Esophagus (tissue), 2 donors: Measurements from ENCODE around the gene P3H3. TPM values are rescaled to one million over a fixed set of nuclear protein-coding genes. Genes with fewer than 3 reads are reported as not detected.
A peak's percentile ranks its signal among the peaks of the same experiment; 100 is the strongest.

Experiments used
- H3K27ac ChIP-seq, 2 donors: one replicate each; pipeline ENCODE4 v1.5.1; 2013; ENCODE audit warnings: low read depth in 2 of 2, mild to moderate bottlenecking in 2 of 2, inconsistent platforms in 1 of 2, low read length in 1 of 2, moderate library complexity in 1 of 2
- H3K27me3 ChIP-seq, 2 donors: one replicate each; pipeline ENCODE4 v1.6.1; 2013; ENCODE audit warnings: low read length in 2 of 2, control low read depth in 1 of 2, mild to moderate bottlenecking in 1 of 2; ENCODE audit not compliant: insufficient read depth in 2 of 2, control insufficient read depth in 1 of 2
- H3K36me3 ChIP-seq, 2 donors: one replicate each; pipeline ENCODE4 v1.6.1; 2013; ENCODE audit warnings: low read length in 1 of 2; ENCODE audit not compliant: control insufficient read depth in 2 of 2, insufficient read depth in 2 of 2
- H3K4me1 ChIP-seq, 2 donors: one replicate each; pipeline ENCODE4 v1.6.1; 2013; ENCODE audit warnings: low read length in 1 of 2; ENCODE audit not compliant: control insufficient read depth in 2 of 2, insufficient read depth in 2 of 2
- H3K4me3 ChIP-seq, 2 donors: one replicate each; pipeline ENCODE4 v1.5.1; 2013; ENCODE audit warnings: low read length in 2 of 2, mild to moderate bottlenecking in 2 of 2, low read depth in 1 of 2, moderate library complexity in 1 of 2
- H3K9me3 ChIP-seq, 2 donors: one replicate each; pipeline ENCODE4 v1.6.1; 2013; ENCODE audit warnings: mild to moderate bottlenecking in 2 of 2, low read depth in 1 of 2, low read length in 1 of 2, moderate library complexity in 1 of 2; ENCODE audit not compliant: control insufficient read depth in 2 of 2, insufficient read depth in 1 of 2
- WGBS, 2 donors: extraction: QIAGEN DNeasy Blood & Tissue Kit; methylation state at CpG; one replicate each; pipeline ENCODE4 v1.1.7; 2013; 5-methylcytosine and 5-hydroxymethylcytosine counted together
- polyA plus RNA-seq, 2 donors: library from polyadenylated mRNA; stranded (reverse); fragments of 200-250 nt; gene quantifications; one replicate each; pipeline ENCODE4 v1.2.3, GENCODE V29; 2013
- donor health status: healthy with polysubstance abuse.
- donor health status: Bipolar disorder and iron deficiency.

Gene P3H3
- polyA plus RNA-seq, 2 donors: 3.4 to 3.9 TPM

DNA sequence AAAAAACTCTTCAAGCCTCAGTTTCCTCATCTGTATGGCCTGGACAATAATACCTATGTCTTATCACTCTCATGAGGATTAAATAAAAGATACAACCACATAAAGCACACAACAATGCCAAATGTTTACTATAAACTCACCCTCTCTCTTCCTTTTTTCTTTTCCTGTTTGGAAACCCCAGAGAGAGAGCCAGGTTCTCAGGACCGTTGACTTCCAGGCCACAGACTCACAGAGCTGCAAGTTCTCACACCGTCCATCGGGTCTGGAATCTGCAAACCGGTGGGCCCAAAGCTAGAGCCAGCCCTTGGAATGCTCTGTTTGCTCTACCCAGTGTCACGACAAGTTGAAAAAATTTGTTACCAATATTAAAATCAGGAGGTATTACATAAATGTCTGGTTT is 43.4 kb upstream of the P3H3 start:
- no peaks in the 10 kb centered on the region for H3K9me3 ChIP-seq
- H3K4me1 ChIP-seq: no peaks in the 10 kb centered on the region
- no peaks in the 10 kb centered on the region for H3K27me3 ChIP-seq
- H3K36me3 ChIP-seq: no peaks in the 10 kb centered on the region
- no peak overlapping the region for H3K27ac ChIP-seq
- WGBS, 2 donors: 67 to 76% methylated on average over 5 of the region's 5 CpGs
- H3K4me3 ChIP-seq: no peak overlapping the region

GRCh38 chr12:6786416-6787094 is 41.7 kb upstream of the P3H3 start:
- Histone ChIP-seq H3K27ac (no peak overlapping the region), H3K4me3 (no peak overlapping the region), H3K4me1 (no peaks in the 10 kb centered on the region), H3K36me3 (no peaks in the 10 kb centered on the region), H3K27me3 (no peaks in the 10 kb centered on the region), H3K9me3 (no peaks in the 10 kb centered on the region)
- 65 to 73% methylated on average over 9 of the region's 9 CpGs for WGBS, 2 donors

- H3K4me3 ChIP-seq: no peak overlapping the region
- H3K9me3 ChIP-seq: no peaks in the 10 kb centered on the region
- no peaks in the 10 kb centered on the region for H3K27me3 ChIP-seq
- WGBS, 2 donors: 93 to 94% methylated on average over 5 of the region's 5 CpGs
- H3K36me3 ChIP-seq: no peaks in the 10 kb centered on the region
- H3K4me1 ChIP-seq: no peaks in the 10 kb centered on the region
- no peak overlapping the region for H3K27ac ChIP-seq
Measured at GRCh38 chr12:6787309-6787708, 40.9 kb upstream of the P3H3 start.

DNA sequence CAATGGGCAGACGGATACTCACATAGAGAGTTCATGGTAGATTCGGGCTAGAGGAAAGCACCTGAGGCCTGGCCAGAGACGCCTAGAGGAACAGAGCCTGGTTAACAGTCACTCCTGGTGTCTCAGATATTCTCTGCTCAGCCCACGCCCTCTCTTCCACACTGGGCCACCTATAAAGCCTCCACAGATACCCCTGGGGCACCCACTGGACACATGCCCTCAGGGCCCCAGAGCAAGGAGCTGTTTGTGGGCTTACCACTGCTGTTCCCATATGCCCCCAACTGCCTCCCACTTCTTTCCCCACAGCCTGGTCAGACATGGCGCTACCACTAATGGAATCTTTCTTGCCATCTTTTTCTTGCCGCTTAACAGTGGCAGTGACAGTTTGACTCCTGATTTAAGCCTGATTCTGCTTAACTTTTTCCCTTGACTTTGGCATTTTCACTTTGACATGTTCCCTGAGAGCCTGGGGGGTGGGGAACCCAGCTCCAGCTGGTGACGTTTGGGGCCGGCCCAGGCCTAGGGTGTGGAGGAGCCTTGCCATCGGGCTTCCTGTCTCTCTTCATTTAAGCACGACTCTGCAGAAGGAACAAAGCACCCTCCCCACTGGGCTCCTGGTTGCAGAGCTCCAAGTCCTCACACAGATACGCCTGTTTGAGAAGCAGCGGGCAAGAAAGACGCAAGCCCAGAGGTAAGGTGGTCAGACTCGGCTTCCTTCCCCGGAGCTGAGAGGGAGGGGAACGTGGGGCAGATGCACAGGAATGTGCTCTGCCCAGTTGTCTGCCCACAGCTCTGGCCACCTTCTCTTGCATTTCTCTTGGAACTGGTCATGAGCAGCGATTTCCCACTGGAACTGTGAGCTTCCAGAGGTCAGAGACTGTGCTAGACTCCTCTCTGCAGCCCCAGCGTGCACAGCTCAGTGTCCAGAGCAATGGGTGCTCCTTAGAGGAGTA is 39.0 kb upstream of the P3H3 start, which contains the start of gene CD4:
Gene CD4, plus strand, starts transcription at position 557 of the 953 bp plus-strand sequence. CDS start 10,611 bp downstream, outside the sequence.
- Histone ChIP-seq H3K36me3 (no peaks in the 10 kb centered on the region), H3K27ac (peak within 1 kb of the TSS; percentile 37 to 62), H3K4me1 (peaks cover 0 to 2% of the 10 kb centered on the region in 2 donors), H3K9me3 (no peaks in the 10 kb centered on the region), H3K27me3 (no peaks in the 10 kb centered on the region), H3K4me3 (peak within 1 kb of the TSS in 1 of 2 donors; percentile 44)
- 54 to 59% methylated on average over 18 of the region's 18 CpGs for WGBS, 2 donors

DNA sequence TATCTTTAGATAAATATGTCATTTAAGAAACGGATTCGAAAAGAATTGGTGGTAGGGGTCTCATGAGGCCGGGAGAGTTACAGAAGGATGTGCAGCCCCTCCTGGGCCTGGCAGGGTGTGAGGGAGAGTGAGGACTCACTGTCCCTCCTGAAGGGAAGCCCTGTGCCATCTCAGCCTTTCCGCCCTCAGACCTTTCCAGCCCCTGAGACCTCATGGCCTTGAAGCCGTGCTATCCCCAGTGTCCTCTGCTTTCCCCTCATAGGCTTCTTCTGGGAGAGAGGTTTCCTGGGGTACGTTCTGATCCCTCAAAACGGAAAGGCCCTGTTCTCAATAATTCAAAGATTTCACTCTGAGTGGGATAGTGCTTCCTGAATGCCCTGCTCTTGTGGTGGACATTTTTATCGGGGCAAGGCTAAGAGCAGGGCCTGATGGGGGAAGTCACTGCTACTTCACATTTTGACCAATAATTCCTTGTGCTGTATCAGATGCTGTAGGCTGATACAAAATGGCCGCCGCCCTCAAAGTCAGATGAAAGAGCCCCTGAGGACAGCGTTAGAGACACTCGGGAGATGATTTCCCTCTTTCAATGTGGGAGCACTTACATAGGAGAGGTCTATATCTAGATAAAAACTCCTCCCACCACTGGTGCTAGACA is 37.6 kb upstream of the P3H3 start:
- H3K27ac ChIP-seq: peak overlapping the region in 1 of 2 donors; percentile 17
- no peaks in the 10 kb centered on the region for H3K27me3 ChIP-seq
- peak overlapping the region in 1 of 2 donors; percentile 16 for H3K4me3 ChIP-seq
- H3K36me3 ChIP-seq: no peaks in the 10 kb centered on the region
- no peaks in the 10 kb centered on the region for H3K9me3 ChIP-seq
- 82 to 85% methylated on average over 12 of the region's 12 CpGs for WGBS, 2 donors
- H3K4me1 ChIP-seq: peaks cover 0 to 2% of the 10 kb centered on the region in 2 donors

DNA sequence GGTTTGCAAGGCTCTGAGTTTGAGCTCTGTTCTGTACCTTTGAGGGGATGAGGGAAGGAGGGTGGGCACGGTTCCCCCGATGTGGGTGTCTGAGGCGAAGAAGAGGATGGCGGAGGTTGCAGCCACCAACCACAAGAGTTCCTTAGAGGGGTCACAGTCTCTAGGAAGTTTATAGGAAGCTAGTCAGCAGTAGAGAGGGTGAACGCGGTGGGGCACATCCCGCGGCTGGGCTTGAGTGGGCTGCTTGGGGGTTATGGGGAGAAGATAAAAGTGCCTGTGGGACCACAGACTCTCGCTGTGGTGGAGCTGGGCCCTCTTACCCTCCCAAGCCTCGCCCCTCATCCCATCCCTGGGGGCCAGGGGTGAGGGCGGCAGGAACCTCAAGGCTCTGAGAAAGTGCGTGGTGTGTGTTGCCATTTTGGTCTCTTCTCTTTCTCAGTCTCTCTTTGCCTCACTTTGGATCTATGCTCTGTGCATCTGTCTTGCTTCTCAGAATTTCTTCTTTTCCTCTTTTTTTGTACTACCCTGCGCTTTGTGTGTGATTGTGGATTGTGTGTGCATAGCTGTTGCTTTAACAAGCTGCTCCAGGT is 36.2 kb upstream of the P3H3 start:
- H3K9me3 ChIP-seq: no peaks in the 10 kb centered on the region
- peaks cover 0 to 2% of the 10 kb centered on the region in 2 donors for H3K4me1 ChIP-seq
- WGBS, 2 donors: 70 to 74% methylated on average over 12 to 13 of the region's 13 CpGs
- no peaks in the 10 kb centered on the region for H3K36me3 ChIP-seq
- no peaks in the 10 kb centered on the region for H3K27me3 ChIP-seq
- H3K4me3 ChIP-seq: no peak overlapping the region
- H3K27ac ChIP-seq: peak overlapping the region in 1 of 2 donors; percentile 37

DNA sequence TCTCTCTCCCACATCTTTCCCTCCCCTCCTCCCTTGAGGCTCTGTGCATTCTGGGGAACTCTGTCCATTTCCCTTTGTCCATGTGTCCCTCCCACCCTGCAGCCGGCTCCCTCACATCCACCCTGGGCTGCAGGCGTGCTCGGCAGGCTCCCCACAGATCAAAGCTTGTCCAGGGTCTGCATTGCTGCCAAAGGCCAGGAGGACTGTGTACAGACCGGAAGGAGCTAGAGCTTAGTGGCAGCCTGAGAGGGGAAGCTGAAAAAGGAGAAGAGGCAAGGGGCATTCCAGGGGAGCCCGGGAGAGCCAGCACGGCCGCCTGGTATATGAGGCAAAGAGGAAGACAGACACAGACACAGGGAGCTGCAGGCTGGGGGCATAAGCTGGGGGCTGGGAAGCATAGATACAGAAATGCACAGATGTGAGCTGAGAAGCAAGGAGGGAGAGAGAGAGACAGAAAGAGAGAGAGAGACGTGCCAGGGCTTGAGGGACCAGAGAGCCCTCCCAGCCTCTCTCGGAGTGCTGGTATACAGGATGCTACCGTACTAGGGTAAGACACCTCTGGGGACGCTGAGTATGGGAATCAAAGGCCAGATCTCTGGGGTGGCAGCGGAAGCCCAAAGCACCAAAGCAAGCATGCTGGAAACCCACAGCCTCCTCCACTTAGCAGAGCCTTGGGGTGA is 35.5 kb upstream of the P3H3 start:
- 28 to 30% methylated on average over 12 of the region's 12 CpGs for WGBS, 2 donors
- Histone ChIP-seq H3K4me1 (peaks cover 0 to 2% of the 10 kb centered on the region in 2 donors), H3K36me3 (no peaks in the 10 kb centered on the region), H3K4me3 (no peak overlapping the region), H3K9me3 (no peaks in the 10 kb centered on the region), H3K27ac (peak overlapping the region in 1 of 2 donors; percentile 36), H3K27me3 (no peaks in the 10 kb centered on the region)

DNA sequence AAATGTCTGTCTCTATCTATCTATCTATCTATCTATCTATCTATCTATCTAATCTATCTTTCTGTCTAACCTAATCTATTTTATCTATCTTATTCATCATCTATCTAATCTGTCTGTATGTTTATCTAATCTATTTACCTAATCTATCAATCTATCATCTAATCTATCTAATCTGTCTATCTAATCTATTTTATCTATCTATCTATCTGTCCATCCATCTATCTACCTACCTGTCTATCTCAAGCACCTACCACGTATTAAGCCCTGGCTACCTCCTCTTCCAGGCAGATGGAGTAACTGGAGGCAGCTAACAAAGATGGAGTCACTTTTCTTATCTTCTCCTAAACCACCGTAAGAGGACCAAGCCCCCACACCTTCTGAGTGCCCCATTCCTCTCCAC is 33.1 kb upstream of the P3H3 start:
- no peaks in the 10 kb centered on the region for H3K36me3 ChIP-seq
- no peak overlapping the region for H3K27ac ChIP-seq
- 77 to 86% methylated on average over 2 of the region's 2 CpGs for WGBS, 2 donors
- no peaks in the 10 kb centered on the region for H3K27me3 ChIP-seq
- no peaks in the 10 kb centered on the region for H3K9me3 ChIP-seq
- H3K4me3 ChIP-seq: no peak overlapping the region
- peaks cover 0 to 2% of the 10 kb centered on the region in 2 donors for H3K4me1 ChIP-seq
